A673 (cell line): ENCODE measurements around the gene TAS2R40. TPM values are rescaled to one million over a fixed set of nuclear protein-coding genes. Genes with fewer than 3 reads are reported as not detected.
"Not testable (repeated sequence)": the region's sequence is repeated elsewhere in the genome, so short reads cannot be mapped to it uniquely, and the experiment has no call there.

Experiments used
- BruUV-seq: library from RNA; stranded (reverse); fragments of 400-500 nt; replicated peaks from 2 replicates; lab custom pipeline; 2021; lab: Mats Ljungman, UMichigan
- CTCF ChIA-PET: fragments of 300-600 bp; sonication (Branson Sonifier 250); formaldehyde crosslinking; loops from one replicate; lab custom pipeline; 2022; ENCODE audit warnings: antibody characterized with exemption; lab: Charles Lee
- POLR2A ChIA-PET: fragments of 300-600 bp; sonication (Branson Sonifier 250); formaldehyde crosslinking; loops from one replicate; lab custom pipeline; 2022; ENCODE audit warnings: antibody characterized with exemption; ENCODE audit not compliant: low non-redundant PET; lab: Charles Lee
- DNase-seq: peaks from one replicate; pipeline ENCODE4 v3.0.0-alpha.2; 2015; ENCODE audit warnings: low spot score
- H3K27ac ChIP-seq: fragments of 200-600 bp; sonication (generic); 2 replicates; pipeline ENCODE4 v1.5.1; 2016; ENCODE audit warnings: mixed run types, low read depth, mild to moderate bottlenecking, mixed read lengths, antibody characterized with exemption, low read length; ENCODE audit not compliant: poor library complexity, severe bottlenecking
- H3K27me3 ChIP-seq: fragments of 200-600 bp; sonication (generic); replicated peaks from 2 replicates; pipeline ENCODE4 v1.6.1; 2017; ENCODE audit warnings: mixed run types, low read depth, mild to moderate bottlenecking, mixed read lengths, antibody characterized with exemption, low read length; ENCODE audit not compliant: insufficient read depth, poor library complexity
- H3K36me3 ChIP-seq: fragments of 200-600 bp; sonication (generic); 2 replicates; pipeline ENCODE4 v1.6.1; 2016; ENCODE audit warnings: mixed run types, mild to moderate bottlenecking, mixed read lengths, antibody characterized with exemption, low read length; ENCODE audit not compliant: insufficient read depth, poor library complexity, severe bottlenecking
- H3K4me1 ChIP-seq: fragments of 200-600 bp; sonication (generic); 2 replicates; pipeline ENCODE4 v1.6.1; 2017; ENCODE audit warnings: mixed run types, mild to moderate bottlenecking, mixed read lengths, antibody characterized with exemption, low read length; ENCODE audit not compliant: insufficient read depth, poor library complexity, severe bottlenecking
- H3K4me3 ChIP-seq: fragments of 200-600 bp; sonication (generic); 2 replicates; pipeline ENCODE4 v1.5.1; 2016; ENCODE audit warnings: low read depth, mixed run types, mild to moderate bottlenecking, mixed read lengths, low read length; ENCODE audit not compliant: poor library complexity, severe bottlenecking
- H3K9me3 ChIP-seq: fragments of 200-600 bp; sonication (generic); 2 replicates; pipeline ENCODE4 v1.6.1; 2016; ENCODE audit warnings: mixed run types, low read depth, mild to moderate bottlenecking, mixed read lengths, antibody characterized with exemption, low read length; ENCODE audit not compliant: poor library complexity, severe bottlenecking
- CTCF ChIP-seq: fragments of 300-800, 200-600 bp; sonication (generic); conservative IDR thresholded peaks from 2 replicates; pipeline ENCODE4 v1.5.1; 2017; ENCODE audit warnings: low read depth, mild to moderate bottlenecking, antibody characterized with exemption, low read length, moderate library complexity, mixed read lengths
- EZH2 ChIP-seq: fragments of 200-600 bp; sonication (generic); IDR thresholded peaks from 2 replicates; pipeline ENCODE4 v1.6.1; 2017; ENCODE audit warnings: borderline replicate concordance, low read depth, mild to moderate bottlenecking, mixed read lengths, antibody characterized with exemption, low read length; ENCODE audit not compliant: poor library complexity, severe bottlenecking
- intact Hi-C: fragments of 100-400 bp; cut with micrococcal nuclease; formaldehyde crosslinking; loops from one replicate; pipeline ENCODE4 v1.10.0; 2022; ENCODE audit not compliant: unreplicated experiment
- total RNA-seq: library from RNA; stranded (reverse); gene quantifications from 2 replicates; pipeline ENCODE4 v1.2.3, GENCODE V29; 2021

TAS2R40 gene
- total RNA-seq, 1 experiment from 2014 or later: not detected

DNA sequence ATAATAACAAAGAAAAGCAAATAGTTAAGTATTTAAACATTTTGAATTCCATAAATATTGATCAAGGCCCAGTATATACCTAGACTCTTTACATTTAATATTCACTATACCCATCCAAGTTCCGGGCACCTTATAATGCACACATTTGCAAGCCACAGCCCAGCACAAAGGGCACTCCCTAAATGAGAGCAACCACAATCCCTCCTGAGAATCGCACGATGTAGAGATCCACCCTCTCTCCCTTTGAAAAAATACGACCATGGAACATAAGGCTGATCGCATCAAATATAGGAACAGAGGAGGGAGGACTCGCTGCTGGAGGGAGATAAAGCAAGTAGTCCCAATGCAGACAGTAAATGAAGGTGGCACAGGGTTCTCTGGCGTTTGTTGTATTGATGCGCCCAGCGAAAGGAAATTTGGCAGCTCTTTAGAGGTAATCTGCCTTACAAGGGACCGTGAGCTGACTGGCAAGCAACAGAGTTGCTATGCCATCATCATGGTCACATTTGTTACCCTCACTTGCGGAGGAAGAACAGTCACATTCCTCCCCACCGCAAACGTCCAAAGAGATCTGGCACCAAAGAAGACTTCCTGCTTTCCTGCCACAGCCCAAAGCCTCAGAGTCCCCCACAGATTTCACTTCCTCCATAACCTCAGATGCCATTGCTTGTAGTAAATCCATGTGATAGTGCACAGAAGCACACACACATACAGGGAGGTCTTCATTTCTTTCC is 16.1 kb upstream of the TAS2R40 start:
- intact Hi-C loops: no loop called here
- CTCF ChIA-PET: interaction anchor here (1.8 kb wide), 1 partner anchor 9 kb away, joined by 4 read pairs; no protein-coding TSS in a partner anchor
- no peak for DNase-seq

DNA sequence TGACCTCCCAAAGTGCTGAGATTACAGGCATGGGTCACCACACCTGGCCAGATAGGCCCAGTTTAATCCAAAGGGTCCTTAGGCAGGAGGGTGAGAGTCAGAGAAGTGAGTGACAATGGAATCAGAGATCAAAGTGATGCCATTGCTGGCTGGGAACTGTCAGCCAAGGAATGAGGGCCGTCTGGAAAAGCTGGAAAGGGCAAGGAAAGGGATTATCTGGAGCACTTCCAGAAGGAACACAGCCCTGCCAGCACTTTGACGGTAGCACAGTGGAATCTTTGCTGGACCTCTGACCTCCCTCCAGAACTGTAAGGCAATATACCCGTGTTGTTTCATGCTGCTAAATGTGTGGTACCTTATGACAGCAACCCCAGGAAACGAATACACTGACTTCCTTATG is 11.3 kb upstream of the TAS2R40 start:
- Histone ChIP-seq H3K4me1 (no peaks in the 10 kb centered on the region), H3K9me3 (no peaks in the 10 kb centered on the region), H3K4me3 (no peak overlapping the region), H3K36me3 (no peaks in the 10 kb centered on the region), H3K27me3 (no peaks in the 10 kb centered on the region), H3K27ac (no peak overlapping the region)
- BruUV-seq: no TSS peak
- ChIA-PET CTCF (no interaction called here), POLR2A (no interaction called here)
- intact Hi-C loops: no loop called here
- DNase-seq: no peak
- TF ChIP-seq CTCF (no peak), EZH2 (no peak)

More for the DNA sequence above, 16.1 kb upstream of the TAS2R40 start:
- POLR2A ChIA-PET: no interaction called here
- no peak overlapping the region for H3K4me3 ChIP-seq
- no TSS peak for BruUV-seq
- H3K27me3 ChIP-seq: peaks cover 12% of the 10 kb centered on the region
- no peak overlapping the region for H3K27ac ChIP-seq
- no peaks in the 10 kb centered on the region for H3K9me3 ChIP-seq
- no peaks in the 10 kb centered on the region for H3K36me3 ChIP-seq
- TF ChIP-seq EZH2 (no peak), CTCF (no peak)
- no peaks in the 10 kb centered on the region for H3K4me1 ChIP-seq

DNA sequence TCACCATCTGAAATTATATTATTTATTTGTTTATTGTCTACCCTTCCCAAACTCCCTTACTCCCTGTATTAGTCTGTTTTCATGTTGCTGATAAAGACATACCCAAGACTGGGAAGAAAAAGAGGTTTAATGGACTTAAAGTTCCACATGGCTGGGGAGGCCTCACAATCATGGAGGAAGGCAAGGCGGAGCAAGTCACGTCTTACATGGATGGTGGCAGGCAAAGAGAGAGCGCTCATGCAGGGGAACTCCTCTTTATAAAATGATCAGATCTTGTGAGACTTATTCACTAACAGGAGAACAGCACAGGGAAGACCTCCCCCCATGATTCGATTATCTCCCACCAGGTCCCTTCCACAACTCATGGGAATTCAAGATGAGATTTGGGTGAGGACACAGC is 8.4 kb upstream of the TAS2R40 start:
- H3K27me3 ChIP-seq, H3K27ac ChIP-seq, H3K36me3 ChIP-seq, BruUV-seq, POLR2A ChIA-PET, H3K4me3 ChIP-seq, H3K9me3 ChIP-seq, intact Hi-C loops, H3K4me1 ChIP-seq, DNase-seq: not testable (repeated sequence)
- CTCF ChIA-PET: interaction anchor here (2.4 kb wide), 1 partner anchor 341 kb away, joined by 16 read pairs; no protein-coding TSS in a partner anchor
